Panc1 (cell line): Measurements from ENCODE around the gene UPF1. TPM values are rescaled to one million over a fixed set of nuclear protein-coding genes. Genes with fewer than 3 reads are reported as not detected.
"Not testable (repeated sequence)": the region's sequence is repeated elsewhere in the genome, so short reads cannot be mapped to it uniquely, and the experiment has no call there.

Experiments
- ATAC-seq: fragments of 200-7000 bp; cut with Tn5 transposase; 2 replicates; pipeline ENCODE4 v1.9.1; 2020; ENCODE audit warnings: mild to moderate bottlenecking, moderate library complexity
- BruUV-seq: library from RNA; stranded (reverse); fragments of 400-500 nt; replicated peaks from 2 replicates; lab custom pipeline; 2021; lab: Mats Ljungman, UMichigan
- CTCF ChIA-PET: fragments of 300-600 bp; sonication (Branson Sonifier 250); formaldehyde crosslinking; loops from one replicate; lab custom pipeline; 2022; ENCODE audit warnings: antibody characterized with exemption; lab: Charles Lee
- POLR2A ChIA-PET: fragments of 300-600 bp; sonication (Branson Sonifier 250); formaldehyde crosslinking; loops from one replicate; lab custom pipeline; 2022; ENCODE audit warnings: antibody characterized with exemption; lab: Charles Lee
- DNase-seq: peaks from one replicate; pipeline ENCODE4 v3.0.0-alpha.2; 2010; ENCODE audit warnings: low read depth, low spot score
- H3K27ac ChIP-seq: 2 replicates; pipeline ENCODE4 v1.5.1; 2011; ENCODE audit warnings: mild to moderate bottlenecking, low read length, inconsistent platforms
- H3K27me3 ChIP-seq: fragments of 200-500 bp; sonication (Bioruptor generic); 2 replicates; pipeline ENCODE4 v1.6.0; 2014; ENCODE audit warnings: low read length, inconsistent platforms; ENCODE audit not compliant: control insufficient read depth, insufficient read depth
- H3K36me3 ChIP-seq: fragments of 200-500 bp; sonication (Bioruptor generic); 2 replicates; pipeline ENCODE4 v1.5.1; 2014; ENCODE audit warnings: inconsistent platforms, mild to moderate bottlenecking, low read length, moderate library complexity; ENCODE audit not compliant: control insufficient read depth, insufficient read depth
- H3K4me1 ChIP-seq: 2 replicates; pipeline ENCODE4 v1.5.1; 2011; ENCODE audit warnings: inconsistent platforms, mild to moderate bottlenecking, low read length, moderate library complexity; ENCODE audit not compliant: control insufficient read depth, insufficient read depth
- H3K4me3 ChIP-seq, 2 experiments: 2 replicates each; pipeline ENCODE4 v1.5.1; 2011 to 2012; ENCODE audit warnings: low read depth in 2 of 2, low read length in 2 of 2, mild to moderate bottlenecking in 2 of 2, inconsistent platforms in 1 of 2, moderate library complexity in 1 of 2
- H3K9me3 ChIP-seq: fragments of 200-500 bp; sonication (Bioruptor generic); 2 replicates; pipeline ENCODE4 v1.5.1; 2014; ENCODE audit warnings: low read depth, mild to moderate bottlenecking, inconsistent platforms, low read length, moderate library complexity; ENCODE audit not compliant: control insufficient read depth, insufficient read depth
- POLR2AphosphoS5 ChIP-seq: IDR thresholded peaks from 2 replicates; pipeline ENCODE4 v1.6.1; 2012; ENCODE audit warnings: mild to moderate bottlenecking, low read depth, low read length, moderate library complexity
- SIN3A ChIP-seq: IDR thresholded peaks from 2 replicates; pipeline ENCODE4 v1.6.1; 2012; ENCODE audit warnings: low read depth, mild to moderate bottlenecking, low read length, moderate library complexity, borderline replicate concordance; ENCODE audit not compliant: insufficient read depth
- TCF7L2 ChIP-seq: IDR thresholded peaks from 2 replicates; pipeline ENCODE4 v1.6.1; 2011; ENCODE audit warnings: mild to moderate bottlenecking, low read depth, low read length, inconsistent platforms
- in situ Hi-C: cut with HindIII; loops from 2 replicates; pipeline ENCODE4 v1.10.0; 2016; ENCODE audit warnings: low sequenced_read_pairs, low pct_unique_long_range_greater_than_20kb
- intact Hi-C: fragments of 100-400 bp; cut with micrococcal nuclease; formaldehyde crosslinking; loops from one replicate; pipeline ENCODE4 v1.10.0; 2022; ENCODE audit not compliant: unreplicated experiment
- total RNA-seq: library from RNA; stranded (reverse); gene quantifications from one replicate; pipeline ENCODE4 v1.2.1, GENCODE V29; 2021; ENCODE audit not compliant: unreplicated experiment
- TF ChIP-seq, protein P1 (sequence below): fragments of 450-650 bp; IDR thresholded peaks from 2 replicates; pipeline ENCODE4 v1.5.1; 2017; ENCODE audit warnings: mild to moderate bottlenecking
- TF ChIP-seq, protein P2 (sequence below), 2 experiments: IDR thresholded peaks; 2 replicates each; pipeline ENCODE4 v1.6.1; 2011 to 2012; ENCODE audit warnings: low read depth in 2 of 2, control low read depth in 1 of 2, low read length in 1 of 2, mild to moderate bottlenecking in 1 of 2, moderate library complexity in 1 of 2; ENCODE audit not compliant: insufficient read depth in 1 of 2

UPF1 gene
- total RNA-seq, 1 experiment from 2014 or later: 62.2 TPM

DNA sequence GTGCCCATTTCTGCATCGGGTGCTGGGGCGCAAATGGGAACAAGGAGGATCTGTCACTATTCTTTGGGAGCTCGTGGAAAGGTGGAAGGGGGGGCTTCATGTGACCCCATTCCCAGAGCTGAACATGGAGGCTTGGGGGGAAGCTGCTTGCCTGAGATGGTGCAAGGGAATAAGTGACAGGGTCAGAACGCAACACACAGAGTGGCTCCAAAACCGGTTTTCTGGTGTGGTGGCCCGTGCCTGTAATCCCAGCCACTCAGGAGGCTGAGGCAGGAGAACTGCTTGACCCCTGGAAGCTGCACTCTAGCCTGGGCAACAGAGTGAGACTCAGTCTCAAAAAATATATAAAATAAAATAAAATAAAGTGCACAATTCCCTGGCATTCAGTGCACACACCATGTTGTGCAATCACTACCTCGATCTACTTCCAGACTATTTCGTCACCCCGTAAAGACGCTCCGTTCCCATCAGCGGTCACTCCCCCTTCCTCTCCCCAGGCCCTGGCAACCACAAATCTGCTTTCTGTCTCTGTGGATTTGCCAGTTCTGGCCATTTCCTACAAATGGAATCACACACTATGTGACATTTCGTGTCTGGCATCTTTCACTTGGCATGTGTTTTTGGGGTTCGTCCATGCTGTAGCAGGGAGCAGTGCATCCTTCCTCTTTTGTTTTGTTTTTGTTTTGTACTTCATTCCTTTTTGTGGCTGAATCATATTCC lies 22.4 kb upstream of the UPF1 start:
- ATAC-seq: no peak
- H3K9me3 ChIP-seq: no peaks in the 10 kb centered on the region
- no peak overlapping the region for H3K27ac ChIP-seq
- H3K4me3 ChIP-seq: no peak overlapping the region
- ChIA-PET POLR2A (no interaction called here), CTCF (no interaction called here)
- BruUV-seq: no TSS peak
- H3K27me3 ChIP-seq: no peaks in the 10 kb centered on the region
- no peak for DNase-seq
- no peaks in the 10 kb centered on the region for H3K4me1 ChIP-seq
- H3K36me3 ChIP-seq: no peaks in the 10 kb centered on the region
- TF ChIP-seq, protein P1, sequence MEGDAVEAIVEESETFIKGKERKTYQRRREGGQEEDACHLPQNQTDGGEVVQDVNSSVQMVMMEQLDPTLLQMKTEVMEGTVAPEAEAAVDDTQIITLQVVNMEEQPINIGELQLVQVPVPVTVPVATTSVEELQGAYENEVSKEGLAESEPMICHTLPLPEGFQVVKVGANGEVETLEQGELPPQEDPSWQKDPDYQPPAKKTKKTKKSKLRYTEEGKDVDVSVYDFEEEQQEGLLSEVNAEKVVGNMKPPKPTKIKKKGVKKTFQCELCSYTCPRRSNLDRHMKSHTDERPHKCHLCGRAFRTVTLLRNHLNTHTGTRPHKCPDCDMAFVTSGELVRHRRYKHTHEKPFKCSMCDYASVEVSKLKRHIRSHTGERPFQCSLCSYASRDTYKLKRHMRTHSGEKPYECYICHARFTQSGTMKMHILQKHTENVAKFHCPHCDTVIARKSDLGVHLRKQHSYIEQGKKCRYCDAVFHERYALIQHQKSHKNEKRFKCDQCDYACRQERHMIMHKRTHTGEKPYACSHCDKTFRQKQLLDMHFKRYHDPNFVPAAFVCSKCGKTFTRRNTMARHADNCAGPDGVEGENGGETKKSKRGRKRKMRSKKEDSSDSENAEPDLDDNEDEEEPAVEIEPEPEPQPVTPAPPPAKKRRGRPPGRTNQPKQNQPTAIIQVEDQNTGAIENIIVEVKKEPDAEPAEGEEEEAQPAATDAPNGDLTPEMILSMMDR: no peak
- TF ChIP-seq SIN3A: no peak
- TF ChIP-seq TCF7L2: no peak
- TF ChIP-seq POLR2AphosphoS5: no peak
- TF ChIP-seq, protein P2, sequence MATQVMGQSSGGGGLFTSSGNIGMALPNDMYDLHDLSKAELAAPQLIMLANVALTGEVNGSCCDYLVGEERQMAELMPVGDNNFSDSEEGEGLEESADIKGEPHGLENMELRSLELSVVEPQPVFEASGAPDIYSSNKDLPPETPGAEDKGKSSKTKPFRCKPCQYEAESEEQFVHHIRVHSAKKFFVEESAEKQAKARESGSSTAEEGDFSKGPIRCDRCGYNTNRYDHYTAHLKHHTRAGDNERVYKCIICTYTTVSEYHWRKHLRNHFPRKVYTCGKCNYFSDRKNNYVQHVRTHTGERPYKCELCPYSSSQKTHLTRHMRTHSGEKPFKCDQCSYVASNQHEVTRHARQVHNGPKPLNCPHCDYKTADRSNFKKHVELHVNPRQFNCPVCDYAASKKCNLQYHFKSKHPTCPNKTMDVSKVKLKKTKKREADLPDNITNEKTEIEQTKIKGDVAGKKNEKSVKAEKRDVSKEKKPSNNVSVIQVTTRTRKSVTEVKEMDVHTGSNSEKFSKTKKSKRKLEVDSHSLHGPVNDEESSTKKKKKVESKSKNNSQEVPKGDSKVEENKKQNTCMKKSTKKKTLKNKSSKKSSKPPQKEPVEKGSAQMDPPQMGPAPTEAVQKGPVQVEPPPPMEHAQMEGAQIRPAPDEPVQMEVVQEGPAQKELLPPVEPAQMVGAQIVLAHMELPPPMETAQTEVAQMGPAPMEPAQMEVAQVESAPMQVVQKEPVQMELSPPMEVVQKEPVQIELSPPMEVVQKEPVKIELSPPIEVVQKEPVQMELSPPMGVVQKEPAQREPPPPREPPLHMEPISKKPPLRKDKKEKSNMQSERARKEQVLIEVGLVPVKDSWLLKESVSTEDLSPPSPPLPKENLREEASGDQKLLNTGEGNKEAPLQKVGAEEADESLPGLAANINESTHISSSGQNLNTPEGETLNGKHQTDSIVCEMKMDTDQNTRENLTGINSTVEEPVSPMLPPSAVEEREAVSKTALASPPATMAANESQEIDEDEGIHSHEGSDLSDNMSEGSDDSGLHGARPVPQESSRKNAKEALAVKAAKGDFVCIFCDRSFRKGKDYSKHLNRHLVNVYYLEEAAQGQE (IDR thresholded peaks at IDR 0.05; ENCODE audit: insufficient read depth in 1 of 2, low read depth in 2 of 2, low read length in 1 of 2): no peak
- intact Hi-C loops (no loop called here), in situ Hi-C loops (no loop called here)

DNA sequence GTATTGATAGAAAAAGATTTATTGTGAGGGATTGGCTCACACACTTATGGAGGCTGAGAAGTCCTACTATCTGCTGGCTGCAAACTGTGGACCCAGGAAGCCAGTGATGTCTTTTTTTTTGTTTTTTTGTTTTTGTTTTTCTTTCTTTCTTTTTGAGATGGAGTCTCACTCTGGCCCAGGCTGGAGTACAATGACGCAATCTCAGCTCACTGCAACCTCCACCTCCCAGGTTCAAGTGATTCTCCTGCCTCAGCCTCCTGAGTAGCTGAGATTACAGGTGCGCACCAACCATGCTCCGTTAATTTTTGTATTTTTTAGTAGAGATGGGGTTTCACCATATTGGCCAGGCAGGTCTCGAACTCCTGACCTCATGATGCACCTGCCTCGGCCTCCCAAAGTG lies 20.1 kb upstream of the UPF1 start:
- H3K4me3 ChIP-seq, in situ Hi-C loops, H3K36me3 ChIP-seq, H3K9me3 ChIP-seq, CTCF ChIA-PET, DNase-seq, intact Hi-C loops, H3K4me1 ChIP-seq, H3K27me3 ChIP-seq, H3K27ac ChIP-seq, BruUV-seq, POLR2A ChIA-PET, ATAC-seq: not testable (repeated sequence)

DNA sequence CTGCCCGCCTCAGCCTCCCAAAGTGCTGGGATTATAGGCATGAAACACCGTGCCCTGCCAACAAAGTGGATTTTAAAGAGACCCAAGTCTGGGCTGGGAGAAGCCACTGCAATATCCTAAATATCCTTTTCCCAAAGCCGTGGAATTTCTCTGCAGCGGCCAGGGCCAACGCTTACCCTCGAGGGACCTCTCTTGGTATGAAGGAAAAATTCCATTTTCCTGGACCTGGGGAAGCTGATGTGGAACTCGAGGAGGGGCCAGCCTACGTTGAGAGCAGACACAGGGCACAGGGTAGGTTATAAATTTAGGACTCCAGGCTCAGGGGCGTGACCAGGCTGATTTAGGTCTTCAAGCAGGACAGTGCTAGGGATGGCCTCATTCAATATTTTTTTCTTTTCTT lies 17.7 kb upstream of the UPF1 start:
- H3K4me1 ChIP-seq: no peaks in the 10 kb centered on the region
- ATAC-seq: no peak
- ChIA-PET POLR2A (no interaction called here), CTCF (no interaction called here)
- no peak overlapping the region for H3K27ac ChIP-seq
- TF ChIP-seq TCF7L2 (no peak), POLR2AphosphoS5 (no peak), SIN3A (no peak)
- TF ChIP-seq, protein P1: no peak
- TF ChIP-seq, protein P2 (IDR thresholded peaks at IDR 0.05; ENCODE audit: insufficient read depth in 1 of 2, low read depth in 2 of 2, low read length in 1 of 2): no peak
- no TSS peak for BruUV-seq
- no peak overlapping the region for H3K4me3 ChIP-seq
- intact Hi-C loops (no loop called here), in situ Hi-C loops (no loop called here)
- no peaks in the 10 kb centered on the region for H3K36me3 ChIP-seq
- no peaks in the 10 kb centered on the region for H3K27me3 ChIP-seq
- DNase-seq: no peak
- no peaks in the 10 kb centered on the region for H3K9me3 ChIP-seq
